Suppressor macrophage (primary cell): ENCODE results near the gene GPC6.
A peak's percentile ranks its signal among the peaks of the same experiment; 100 is the strongest.

Source experiments
- DNase-seq, 4 experiments: peaks; one replicate each; pipeline ENCODE4 v3.0.0-alpha.2; 2020 to 2022

GPC6 gene

GRCh38 chr13:94312511-94313216, 1086.1 kb downstream of the GPC6 start:
- no peak for DNase-seq

- DNase-seq = no peak
Measured at GRCh38 chr13:94313321-94313910, 1086.8 kb downstream of the GPC6 start.

- DNase-seq = no peak
Measured at GRCh38 chr13:94313926-94314325, 1087.3 kb downstream of the GPC6 start.

- DNase-seq = no peak
Measured at GRCh38 chr13:94315188-94315587, 1088.6 kb downstream of the GPC6 start.

GRCh38 chr13:94317063-94317491, 1090.5 kb downstream of the GPC6 start:
- no peak for DNase-seq

GRCh38 chr13:94318418-94318817, 1091.8 kb downstream of the GPC6 start:
- DNase-seq = no peak

GRCh38 chr13:94319501-94319900, 1092.9 kb downstream of the GPC6 start:
- DNase-seq = no peak

GRCh38 chr13:94322925-94323763, 1096.5 kb downstream of the GPC6 start:
- peak in 2 of 4 experiments; percentile 4 to 13 for DNase-seq

GRCh38 chr13:94323764-94324758, 1097.5 kb downstream of the GPC6 start:
- DNase-seq = peak in 1 of 4 experiments; percentile 1

- DNase-seq = no peak
Measured at GRCh38 chr13:94324767-94325540, 1098.3 kb downstream of the GPC6 start.

GRCh38 chr13:94325650-94326049, 1099.0 kb downstream of the GPC6 start:
- DNase-seq = no peak

GRCh38 chr13:94327318-94327717, 1100.7 kb downstream of the GPC6 start:
- no peak for DNase-seq

- DNase-seq = no peak
Measured at GRCh38 chr13:94328381-94329041, 1101.9 kb downstream of the GPC6 start.

GRCh38 chr13:94329277-94329676, 1102.7 kb downstream of the GPC6 start:
- DNase-seq = no peak

- DNase-seq = peak in 2 of 4 experiments; percentile 14 to 27
Measured at GRCh38 chr13:94329754-94330551, 1103.3 kb downstream of the GPC6 start.

- DNase-seq = no peak
Measured at GRCh38 chr13:94330552-94331071, 1104.0 kb downstream of the GPC6 start.

- no peak for DNase-seq
Measured at GRCh38 chr13:94331281-94331680, 1104.7 kb downstream of the GPC6 start.

- no peak for DNase-seq
Measured at GRCh38 chr13:94332359-94333096, 1105.9 kb downstream of the GPC6 start.
